MG63 (cell line): ENCODE data around the gene NKTR. TPM values are rescaled to one million over a fixed set of nuclear protein-coding genes. Genes with fewer than 3 reads are reported as not detected.

Source experiments
- DNase-seq: peaks from one replicate; pipeline ENCODE4 v3.0.0-alpha.2; 2020
- H3K27me3 ChIP-seq: fragments of 250-450 bp; sonication (Bioruptor Pico); 2 replicates; pipeline ENCODE4 v1.5.1; 2020; ENCODE audit warnings: mild to moderate bottlenecking, moderate library complexity
- H3K36me3 ChIP-seq: fragments of 250-450 bp; sonication (Bioruptor Pico); 2 replicates; pipeline ENCODE4 v1.5.1; 2020; ENCODE audit warnings: mild to moderate bottlenecking, moderate library complexity
- H3K4me3 ChIP-seq: fragments of 250-450 bp; sonication (Bioruptor Pico); 2 replicates; pipeline ENCODE4 v1.5.1; 2020; ENCODE audit warnings: mild to moderate bottlenecking, moderate library complexity
- H3K9me3 ChIP-seq: fragments of 250-450 bp; sonication (Bioruptor Pico); 2 replicates; pipeline ENCODE4 v1.5.1; 2020; ENCODE audit warnings: mild to moderate bottlenecking, moderate library complexity
- total RNA-seq: library from RNA; depleted of rRNA; stranded (reverse); fragments of >200 nt; shearing (Covaris generic); gene quantifications from 2 replicates; pipeline ENCODE4 v1.2.3, GENCODE V29; 2014; ENCODE audit warnings: low replicate concordance; rRNA removed

NKTR gene
- total RNA-seq, 1 experiment from 2014 or later: 4.4 TPM

DNA sequence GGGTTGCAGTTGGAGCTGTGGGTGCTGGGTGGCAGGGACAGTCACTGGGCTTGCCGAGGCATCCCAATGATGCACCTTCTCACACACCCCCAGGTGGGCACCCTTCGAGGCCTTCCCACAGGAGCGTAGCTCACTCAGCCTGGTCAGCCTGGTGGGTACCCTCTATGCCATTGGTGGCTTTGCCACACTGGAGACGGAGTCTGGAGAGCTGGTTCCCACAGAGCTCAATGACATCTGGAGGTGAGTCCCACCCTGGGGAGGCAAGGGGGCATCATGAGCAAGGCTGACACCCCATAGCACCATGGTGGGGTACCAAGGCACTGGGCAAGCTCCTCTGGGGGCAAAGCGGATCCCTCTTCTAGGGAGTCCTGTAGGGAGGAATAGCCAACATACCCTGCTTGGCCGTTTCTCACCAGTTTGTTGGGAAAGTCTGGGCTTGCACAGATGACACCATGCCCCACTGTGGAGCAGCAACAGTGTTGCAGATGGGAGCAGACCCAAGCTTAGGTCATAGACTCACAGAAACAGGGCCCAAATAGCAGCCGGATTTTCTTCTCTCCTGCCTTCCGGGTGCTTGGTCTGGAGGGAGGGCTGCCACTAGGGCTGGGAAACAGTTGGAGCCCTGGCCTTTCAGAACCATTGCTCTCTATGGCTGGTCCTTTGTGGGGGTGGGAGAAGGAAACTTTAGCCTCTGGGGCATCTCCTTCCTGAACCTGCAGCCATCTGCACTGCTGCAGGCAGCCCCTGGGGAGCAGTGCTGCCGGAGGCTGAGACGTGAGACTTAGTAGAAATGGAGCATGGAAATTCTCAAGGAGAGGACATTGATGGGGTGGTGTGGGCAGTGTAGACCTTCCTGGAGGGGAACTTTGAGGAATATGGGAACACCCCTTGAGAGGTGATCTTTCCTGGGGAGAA is 90.5 kb downstream of the NKTR start:
- Histone ChIP-seq H3K4me3 (no peak overlapping the region), H3K36me3 (no peaks in the 10 kb centered on the region), H3K9me3 (no peaks in the 10 kb centered on the region), H3K27me3 (no peaks in the 10 kb centered on the region)
- no peak for DNase-seq

DNA sequence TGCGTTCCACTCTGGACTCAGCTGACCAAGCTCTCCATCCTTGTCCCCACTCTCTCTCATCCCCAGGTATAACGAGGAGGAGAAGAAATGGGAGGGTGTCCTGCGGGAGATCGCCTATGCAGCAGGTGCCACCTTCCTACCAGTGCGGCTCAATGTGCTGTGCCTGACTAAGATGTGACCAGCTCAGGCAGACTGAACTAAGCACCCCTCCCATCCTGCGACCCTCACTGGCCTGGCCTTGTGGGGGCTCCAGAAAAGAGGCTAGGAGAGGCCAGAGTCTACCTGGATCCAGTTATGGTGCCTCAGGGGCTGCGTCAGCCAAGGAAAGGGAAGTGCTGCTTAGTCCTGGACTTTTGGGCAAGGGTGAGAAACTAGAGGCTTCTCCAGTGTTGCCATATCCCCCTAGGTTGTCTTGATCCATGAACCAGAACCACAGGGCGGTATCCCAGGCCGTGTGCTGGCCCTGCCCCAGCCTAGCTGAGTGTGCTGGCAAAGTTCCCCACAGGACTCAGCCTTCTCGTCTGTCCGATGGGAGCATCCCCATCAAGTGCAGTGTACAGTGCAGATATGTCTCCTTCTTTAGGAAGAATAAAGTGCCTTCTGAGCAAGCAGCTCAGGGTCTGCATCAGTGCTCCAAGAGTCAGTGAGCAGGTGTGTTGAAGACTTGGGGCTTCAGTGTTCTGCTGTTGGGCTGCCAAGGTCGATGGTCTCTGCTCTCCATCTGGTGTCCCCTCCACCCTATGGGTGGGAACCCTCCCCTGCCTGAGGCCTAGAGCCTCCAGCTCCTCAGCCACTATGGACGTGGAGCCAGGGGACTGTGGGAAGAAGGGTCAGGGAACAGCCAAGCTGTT is 91.6 kb downstream of the NKTR start:
- Histone ChIP-seq H3K27me3 (no peaks in the 10 kb centered on the region), H3K36me3 (no peaks in the 10 kb centered on the region), H3K9me3 (no peaks in the 10 kb centered on the region), H3K4me3 (no peak overlapping the region)
- no peak for DNase-seq

DNA sequence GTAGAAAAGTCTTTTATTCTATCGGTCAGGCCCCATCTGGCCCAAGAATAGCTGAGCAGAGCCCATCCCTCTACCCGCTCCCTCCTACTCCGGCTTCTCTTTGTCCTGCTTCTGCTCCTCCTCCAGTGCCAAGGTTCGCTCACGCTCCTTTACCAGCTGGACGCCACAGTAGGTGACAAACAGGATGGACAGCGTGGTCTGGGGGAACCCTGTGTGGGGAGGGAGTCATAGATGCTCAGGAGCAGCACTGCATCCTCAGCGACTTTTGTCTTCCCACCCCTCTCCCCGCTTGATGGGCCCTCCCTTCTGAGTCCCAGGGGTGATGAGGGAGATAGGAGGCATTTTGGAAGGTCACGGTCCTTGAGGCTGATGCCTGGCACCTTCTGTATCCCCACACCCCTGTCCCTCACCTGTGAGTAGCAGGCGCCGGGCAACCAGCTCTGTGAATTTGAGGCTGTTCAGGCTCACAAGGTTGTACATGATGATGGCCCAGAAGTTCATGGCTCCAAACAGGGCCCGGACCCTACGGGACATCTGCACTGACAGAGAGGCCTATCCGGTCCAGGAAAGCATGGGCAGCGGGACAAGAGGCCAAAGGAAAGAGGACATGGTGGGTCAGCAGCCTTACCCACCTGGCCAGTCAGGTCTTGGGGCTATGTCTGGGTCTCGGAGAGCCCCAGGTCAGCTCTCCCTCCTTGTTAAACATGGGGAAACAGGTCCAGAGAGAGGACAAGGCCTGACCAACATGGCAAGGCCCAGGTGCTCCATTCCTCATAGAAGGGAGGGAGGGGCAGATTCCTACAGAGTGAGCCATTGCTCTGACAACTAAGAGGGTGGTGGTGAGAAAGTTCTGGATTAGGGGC is 92.4 kb downstream of the NKTR start:
- no peak overlapping the region for H3K4me3 ChIP-seq
- no peaks in the 10 kb centered on the region for H3K36me3 ChIP-seq
- no peaks in the 10 kb centered on the region for H3K9me3 ChIP-seq
- no peaks in the 10 kb centered on the region for H3K27me3 ChIP-seq
- no peak for DNase-seq

DNA sequence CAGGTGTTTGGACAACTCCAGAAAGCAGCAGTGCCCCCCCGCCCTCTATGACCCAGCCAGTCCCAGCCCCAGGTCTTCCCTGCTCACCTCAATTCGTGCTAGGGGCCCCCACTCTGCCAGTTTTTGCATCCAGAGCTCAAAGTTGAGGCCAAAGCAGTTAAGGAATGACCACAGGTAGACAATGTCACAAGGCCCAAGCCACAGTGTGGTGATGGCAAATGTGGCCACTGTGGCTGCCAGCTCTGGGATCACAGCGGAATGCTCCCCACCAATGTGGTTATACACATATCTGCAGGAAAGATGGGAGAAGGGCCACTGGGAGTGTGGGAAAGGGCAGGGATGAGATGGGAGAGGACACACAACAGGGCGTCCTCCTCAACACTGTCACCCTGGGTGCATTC is 93.0 kb downstream of the NKTR start:
- Histone ChIP-seq H3K9me3 (no peaks in the 10 kb centered on the region), H3K27me3 (no peaks in the 10 kb centered on the region), H3K36me3 (no peaks in the 10 kb centered on the region), H3K4me3 (no peak overlapping the region)
- DNase-seq: no peak

DNA sequence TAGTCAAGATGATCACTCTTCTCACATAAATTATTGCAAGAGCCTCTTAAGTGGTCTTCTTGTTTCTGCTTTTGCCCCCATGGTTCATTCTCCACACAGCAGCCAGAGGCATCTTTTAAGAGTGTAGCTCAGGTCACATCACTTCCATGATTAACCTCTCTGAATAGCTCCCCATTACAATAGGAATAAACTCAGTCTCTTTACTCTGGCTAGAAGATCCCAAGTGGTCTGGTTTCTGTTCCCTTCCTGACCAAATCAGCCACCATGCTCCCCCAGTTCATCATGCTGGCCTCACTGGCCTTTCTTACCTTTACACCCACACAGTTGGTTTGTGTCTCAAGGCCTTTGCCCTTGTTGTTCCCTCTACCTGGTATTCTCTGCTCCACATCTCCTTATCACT is 93.9 kb downstream of the NKTR start:
- DNase-seq: no peak

DNA sequence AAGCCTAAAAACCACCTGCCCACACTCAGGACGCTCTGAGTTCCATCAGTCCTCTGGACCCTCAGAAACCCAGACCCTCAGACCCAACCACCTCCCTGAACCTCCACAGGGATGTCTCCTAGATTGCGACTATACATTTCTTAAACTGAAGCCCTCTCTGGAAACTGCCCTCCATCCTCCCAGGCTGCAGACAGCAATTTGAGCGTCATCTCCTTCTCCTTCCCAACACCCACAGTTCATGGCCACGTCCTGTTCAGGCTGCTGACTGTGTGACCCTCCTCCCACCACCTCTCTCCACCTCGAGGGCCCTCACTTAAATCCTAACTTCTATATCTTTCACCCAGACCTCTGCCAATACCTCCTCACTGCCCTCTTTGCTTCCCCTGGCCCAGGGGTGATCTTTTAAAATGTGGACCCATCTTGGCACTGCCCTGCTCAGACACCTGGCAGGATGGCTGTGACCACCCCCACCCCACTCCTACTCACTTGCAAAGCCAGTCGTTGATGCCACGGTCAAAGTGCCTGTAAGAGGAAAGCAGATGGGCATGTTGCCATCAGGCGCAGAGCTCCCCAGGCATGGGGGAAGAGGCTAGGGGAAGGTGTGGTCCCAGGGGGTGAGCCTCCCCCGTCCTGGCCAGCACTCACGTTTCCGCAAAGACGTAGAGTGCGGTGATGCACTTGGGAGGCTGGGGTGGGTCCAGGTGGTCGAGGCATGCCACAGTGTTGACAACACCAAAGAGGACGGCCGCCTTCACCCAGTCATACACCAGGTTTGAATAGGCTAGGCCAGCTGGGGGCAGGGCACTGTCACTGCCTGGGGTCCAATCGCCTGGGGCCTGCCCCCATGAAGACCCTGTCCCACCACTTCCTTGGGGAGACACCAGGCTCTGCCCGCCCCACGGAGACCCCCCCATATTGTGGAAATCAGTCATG is 96.1 kb downstream of the NKTR start:
- H3K4me3 ChIP-seq: no peak overlapping the region
- H3K36me3 ChIP-seq: no peaks in the 10 kb centered on the region
- no peak for DNase-seq
- no peaks in the 10 kb centered on the region for H3K9me3 ChIP-seq
- H3K27me3 ChIP-seq: no peaks in the 10 kb centered on the region

More for the DNA sequence above, 93.9 kb downstream of the NKTR start:
- no peaks in the 10 kb centered on the region for H3K9me3 ChIP-seq
- H3K27me3 ChIP-seq: no peaks in the 10 kb centered on the region
- H3K4me3 ChIP-seq: no peak overlapping the region
- no peaks in the 10 kb centered on the region for H3K36me3 ChIP-seq

DNA sequence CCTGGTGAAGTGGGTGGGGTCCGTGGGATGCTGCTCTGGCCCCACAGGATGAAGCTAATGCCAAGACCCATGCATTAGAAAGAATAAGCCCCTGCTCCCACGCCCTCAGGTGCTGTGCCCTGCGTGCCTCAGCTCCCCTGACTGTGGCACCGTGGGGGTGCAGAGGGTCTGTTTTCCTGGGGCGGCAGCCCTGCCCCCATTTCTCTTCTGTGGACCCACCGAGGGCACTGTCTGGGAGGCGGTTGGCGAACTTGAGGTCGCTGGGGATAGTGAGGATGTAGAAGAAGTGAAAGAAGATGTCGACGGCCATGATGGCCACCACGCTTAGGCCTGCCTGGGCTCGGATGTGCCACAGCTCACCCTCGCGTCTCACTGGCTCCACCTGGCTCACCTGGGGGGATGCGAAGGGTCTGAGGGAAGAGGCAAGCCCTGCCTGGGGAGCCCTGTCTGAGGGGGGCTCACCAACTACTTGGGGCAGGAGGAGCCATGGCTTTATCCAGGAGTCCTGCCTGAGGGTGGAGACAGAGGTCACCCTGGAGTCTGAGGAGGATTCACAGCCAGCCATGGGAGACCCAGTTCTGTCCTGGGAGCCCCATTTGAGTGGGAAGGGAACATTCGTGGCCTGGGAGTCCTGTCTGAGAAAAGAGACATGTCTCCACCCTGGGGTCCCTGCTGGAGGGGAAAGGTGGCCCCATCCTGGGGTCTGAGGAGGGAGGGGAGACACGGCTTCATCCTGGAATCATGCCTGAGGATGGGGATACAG is 97.0 kb downstream of the NKTR start:
- Histone ChIP-seq H3K27me3 (no peaks in the 10 kb centered on the region), H3K4me3 (no peak overlapping the region), H3K36me3 (no peaks in the 10 kb centered on the region), H3K9me3 (no peaks in the 10 kb centered on the region)
- no peak for DNase-seq

Other genes with a start within 250 kb of the NKTR start
- not detected in 2 replicates for gene LYZL4, start 190.1 kb upstream of the NKTR start, total RNA-seq
- gene VIPR1, start 98.0 kb upstream of the NKTR start, total RNA-seq: not detected in 2 replicates
- gene SEC22C, start 18.7 kb upstream of the NKTR start, total RNA-seq: 54.8 and 68.3 TPM in 2 replicates
- 11.2 and 14.6 TPM in 2 replicates for gene SS18L2, start 9.8 kb upstream of the NKTR start, total RNA-seq
- gene ZBTB47, start 53.0 kb downstream of the NKTR start, total RNA-seq: 11.7 and 22.7 TPM in 2 replicates
- not detected in 2 replicates for gene KLHL40, start 84.9 kb downstream of the NKTR start, total RNA-seq
- gene HHATL, start 102.1 kb downstream of the NKTR start, total RNA-seq: not detected in 2 replicates
- gene CCDC13, start 172.6 kb downstream of the NKTR start, total RNA-seq: 0.59 and 10.2 TPM in 2 replicates
- gene HIGD1A, start 203.8 kb downstream of the NKTR start, total RNA-seq: 93.8 and 116 TPM in 2 replicates
- gene ACKR2, start 208.8 kb downstream of the NKTR start, total RNA-seq: not detected in 2 replicates